Breast epithelium (tissue), 4 donors: Measurements from ENCODE around the gene EVA1A. TPM values are rescaled to one million over a fixed set of nuclear protein-coding genes. Genes with fewer than 3 reads are reported as not detected.

ENCODE experiments used
- DNase-seq, 2 donors: peaks; one replicate each; pipeline ENCODE4 v3.0.0-alpha.2; 2019; ENCODE audit warnings: low spot score in 2 of 2
- H3K27ac ChIP-seq, 2 donors: fragments of 200-600 bp; sonication (generic) in 1 of 2; one replicate each; pipeline ENCODE4 v1.5.1; 2016 to 2019; ENCODE audit warnings: mild to moderate bottlenecking in 1 of 2
- H3K27me3 ChIP-seq, 2 donors: fragments of 200-600 bp; sonication (generic) in 1 of 2; one replicate each; pipeline versions ENCODE4 v1.5.1 to v1.6.0; 2017 to 2019; ENCODE audit warnings: control low read depth in 1 of 2, mild to moderate bottlenecking in 1 of 2
- H3K36me3 ChIP-seq: fragments of 200-600 bp; one replicate; pipeline ENCODE4 v1.5.1; 2019
- H3K4me1 ChIP-seq, 2 donors: fragments of 200-600 bp; sonication (generic); one replicate each; pipeline ENCODE4 v1.5.1; 2016 to 2019; ENCODE audit warnings: control low read depth in 1 of 2
- H3K4me3 ChIP-seq, 3 donors: fragments of 200-600 bp; sonication (generic); 1 replicate in 2 of 3; 2 replicates in 1 of 3; pipeline ENCODE4 v1.5.1; 2016 to 2019; ENCODE audit warnings: mild to moderate bottlenecking in 3 of 3, moderate library complexity in 2 of 3
- H3K9me3 ChIP-seq, 2 donors: fragments of 200-600 bp; sonication (generic) in 1 of 2; one replicate each; pipeline ENCODE4 v1.5.1; 2016 to 2019; ENCODE audit warnings: control low read depth in 1 of 2
- CTCF ChIP-seq, 3 donors: fragments of 450-650 bp; IDR thresholded peaks; one replicate each; pipeline ENCODE4 v1.5.1; 2016 to 2017; ENCODE audit warnings: antibody characterized with exemption in 3 of 3, mild to moderate bottlenecking in 3 of 3, moderate library complexity in 3 of 3
- POLR2A ChIP-seq: fragments of 450-650 bp; IDR thresholded peaks from one replicate; pipeline ENCODE4 v1.6.1; 2016; ENCODE audit warnings: antibody characterized with exemption, mild to moderate bottlenecking, moderate library complexity
- POLR2AphosphoS5 ChIP-seq, 3 donors: sonication (generic); formaldehyde crosslinking; IDR thresholded peaks; one replicate each; pipeline ENCODE4 v1.6.1; 2017; ENCODE audit warnings: antibody characterized with exemption in 3 of 3
- intact Hi-C: fragments of 100-400 bp; cut with DNase I; formaldehyde crosslinking; loops from one replicate; pipeline ENCODE4 v1.15.1; 2023; ENCODE audit warnings: low total_unique reads
- total RNA-seq, 3 donors: library from RNA; depleted of rRNA; stranded (reverse); fragments of >200 nt; gene quantifications; one replicate each; pipeline ENCODE4 v1.1.0, GENCODE V29; 2016

EVA1A gene
- total RNA-seq, 3 donors from 2014 or later: 5.2 to 10.4 TPM; not detected in 1

- no peaks in the 10 kb centered on the region for H3K4me1 ChIP-seq
- no peaks in the 10 kb centered on the region for H3K36me3 ChIP-seq
- no peak overlapping the region for H3K4me3 ChIP-seq
- DNase-seq: no peak
- no peaks in the 10 kb centered on the region for H3K27me3 ChIP-seq
- no peaks in the 10 kb centered on the region for H3K9me3 ChIP-seq
- TF ChIP-seq CTCF (IDR thresholded peaks at IDR 0.05) (no peak), POLR2A (no peak), POLR2AphosphoS5 (IDR thresholded peaks at IDR 0.05) (no peak)
- no peak overlapping the region for H3K27ac ChIP-seq
- intact Hi-C loops: no loop called here
These were observed 63.5 kb downstream of the EVA1A start for GRCh38 chr2:75497256-75497655.

GRCh38 chr2:75495862-75496261 lies 64.9 kb downstream of the EVA1A start:
- H3K27me3 ChIP-seq: no peaks in the 10 kb centered on the region
- no peaks in the 10 kb centered on the region for H3K36me3 ChIP-seq
- TF ChIP-seq POLR2AphosphoS5 (IDR thresholded peaks at IDR 0.05): no peak
- TF ChIP-seq CTCF (IDR thresholded peaks at IDR 0.05): no peak
- TF ChIP-seq POLR2A: no peak
- H3K9me3 ChIP-seq: no peaks in the 10 kb centered on the region
- DNase-seq: no peak
- no peak overlapping the region for H3K4me3 ChIP-seq
- no peaks in the 10 kb centered on the region for H3K4me1 ChIP-seq
- no peak overlapping the region for H3K27ac ChIP-seq
- intact Hi-C loops: no loop called here

GRCh38 chr2:75494137-75494769 lies 66.5 kb downstream of the EVA1A start:
- intact Hi-C loops: no loop called here
- H3K4me3 ChIP-seq: no peak overlapping the region
- no peak overlapping the region for H3K27ac ChIP-seq
- H3K4me1 ChIP-seq: no peaks in the 10 kb centered on the region
- TF ChIP-seq CTCF (IDR thresholded peaks at IDR 0.05) (no peak), POLR2AphosphoS5 (IDR thresholded peaks at IDR 0.05) (no peak), POLR2A (no peak)
- no peaks in the 10 kb centered on the region for H3K36me3 ChIP-seq
- no peaks in the 10 kb centered on the region for H3K9me3 ChIP-seq
- no peak for DNase-seq
- no peaks in the 10 kb centered on the region for H3K27me3 ChIP-seq

- Histone ChIP-seq H3K27me3 (no peaks in the 10 kb centered on the region), H3K27ac (no peak overlapping the region), H3K36me3 (no peaks in the 10 kb centered on the region), H3K4me1 (no peaks in the 10 kb centered on the region), H3K9me3 (no peaks in the 10 kb centered on the region), H3K4me3 (no peak overlapping the region)
- TF ChIP-seq POLR2A (no peak), CTCF (IDR thresholded peaks at IDR 0.05) (no peak), POLR2AphosphoS5 (IDR thresholded peaks at IDR 0.05) (no peak)
- intact Hi-C loops: no loop called here
- no peak for DNase-seq
These were observed 67.5 kb downstream of the EVA1A start for GRCh38 chr2:75493230-75493629.

GRCh38 chr2:75491129-75491753 lies 69.5 kb downstream of the EVA1A start:
- no peak for DNase-seq
- intact Hi-C loops: no loop called here

More at GRCh38 chr2:75491129-75491753, 69.5 kb downstream of the EVA1A start:
- no peaks in the 10 kb centered on the region for H3K36me3 ChIP-seq
- H3K4me3 ChIP-seq: no peak overlapping the region
- H3K27ac ChIP-seq: no peak overlapping the region
- H3K27me3 ChIP-seq: no peaks in the 10 kb centered on the region
- no peaks in the 10 kb centered on the region for H3K9me3 ChIP-seq
- TF ChIP-seq POLR2A (no peak), CTCF (IDR thresholded peaks at IDR 0.05) (no peak), POLR2AphosphoS5 (IDR thresholded peaks at IDR 0.05) (no peak)
- H3K4me1 ChIP-seq: no peaks in the 10 kb centered on the region
